PC-3 (cell line): ENCODE data around the gene PSMG2.

Source experiments
- EZH2 ChIP-seq: fragments of 300-600 bp; sonication (generic); IDR thresholded peaks from one replicate; pipeline ENCODE4 v1.6.1; 2017; ENCODE audit warnings: antibody characterized with exemption, mild to moderate bottlenecking, low read length; ENCODE audit not compliant: unreplicated experiment
- TF ChIP-seq, protein P1 (sequence below): fragments of 300-600 bp; sonication (generic); conservative IDR thresholded peaks from 2 replicates; pipeline ENCODE4 v1.5.1; 2017; ENCODE audit warnings: antibody characterized with exemption, low read depth, mild to moderate bottlenecking, low read length

DNA sequence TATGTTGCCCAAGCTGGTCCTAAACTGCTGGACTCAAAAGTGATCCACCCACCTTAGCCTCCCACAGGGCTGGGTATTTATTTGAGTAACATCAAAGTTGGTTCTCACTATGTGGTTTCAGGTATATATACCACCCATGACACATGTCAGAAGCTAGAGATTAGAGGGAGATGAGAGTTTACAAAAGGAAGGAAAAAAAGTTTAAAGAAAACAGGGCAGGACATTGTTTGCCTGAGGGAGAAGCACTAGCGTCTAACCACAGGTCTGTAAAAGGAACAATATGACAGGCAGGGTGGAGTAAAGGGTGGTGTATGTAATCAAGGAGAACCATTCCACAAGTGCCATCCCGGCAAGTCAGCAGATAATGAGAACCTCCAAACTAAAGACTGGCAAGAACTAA lies 8.8 kb upstream of the PSMG2 start:
- no peak for TF ChIP-seq EZH2
- TF ChIP-seq, protein P1, sequence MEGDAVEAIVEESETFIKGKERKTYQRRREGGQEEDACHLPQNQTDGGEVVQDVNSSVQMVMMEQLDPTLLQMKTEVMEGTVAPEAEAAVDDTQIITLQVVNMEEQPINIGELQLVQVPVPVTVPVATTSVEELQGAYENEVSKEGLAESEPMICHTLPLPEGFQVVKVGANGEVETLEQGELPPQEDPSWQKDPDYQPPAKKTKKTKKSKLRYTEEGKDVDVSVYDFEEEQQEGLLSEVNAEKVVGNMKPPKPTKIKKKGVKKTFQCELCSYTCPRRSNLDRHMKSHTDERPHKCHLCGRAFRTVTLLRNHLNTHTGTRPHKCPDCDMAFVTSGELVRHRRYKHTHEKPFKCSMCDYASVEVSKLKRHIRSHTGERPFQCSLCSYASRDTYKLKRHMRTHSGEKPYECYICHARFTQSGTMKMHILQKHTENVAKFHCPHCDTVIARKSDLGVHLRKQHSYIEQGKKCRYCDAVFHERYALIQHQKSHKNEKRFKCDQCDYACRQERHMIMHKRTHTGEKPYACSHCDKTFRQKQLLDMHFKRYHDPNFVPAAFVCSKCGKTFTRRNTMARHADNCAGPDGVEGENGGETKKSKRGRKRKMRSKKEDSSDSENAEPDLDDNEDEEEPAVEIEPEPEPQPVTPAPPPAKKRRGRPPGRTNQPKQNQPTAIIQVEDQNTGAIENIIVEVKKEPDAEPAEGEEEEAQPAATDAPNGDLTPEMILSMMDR, result no peak
